GM12878 (cell line): ENCODE data around the gene IL27RA. TPM values are rescaled to one million over a fixed set of nuclear protein-coding genes. Genes with fewer than 3 reads are reported as not detected.

Experiments
- ATAC-seq: fragments of 200-7000 bp; cut with Tn5 transposase; 3 replicates; pipeline ENCODE4 v1.9.1; 2020; ENCODE audit warnings: mild to moderate bottlenecking, moderate library complexity
- BruUV-seq: library from RNA; stranded (reverse); fragments of 400-500 nt; replicated peaks from 2 replicates; lab custom pipeline; 2021; lab: Mats Ljungman, UMichigan
- CTCF ChIA-PET: fragments of 300-600 bp; sonication (Branson Sonifier 250); formaldehyde crosslinking; extraction: SDS; loops from one replicate; lab custom pipeline; 2021; ENCODE audit warnings: inconsistent platforms; lab: Yijun Ruan, JAX
- POLR2A ChIA-PET: fragments of 350-600 bp; formaldehyde crosslinking; extraction: SDS; loops from one replicate; lab custom pipeline; 2021; ENCODE audit warnings: inconsistent platforms; lab: Charles Lee
- RAD21 ChIA-PET: fragments of 300-600 bp; sonication (Branson Sonifier 250); formaldehyde crosslinking; loops from one replicate; lab custom pipeline; 2023; ENCODE audit warnings: antibody characterized with exemption; ENCODE audit not compliant: unreplicated experiment; lab: Charles Lee
- SMC1A ChIA-PET: fragments of 300-600 bp; sonication (Branson Sonifier 250); formaldehyde crosslinking; loops from one replicate; lab custom pipeline; 2023; ENCODE audit not compliant: unreplicated experiment, uncharacterized antibody; lab: Charles Lee
- DNase-seq: peaks from one replicate; pipeline ENCODE4 v3.0.0-alpha.2; 2011; ENCODE audit warnings: low read depth, low spot score
- FAIRE-seq: peaks from 3 replicates; lab custom pipeline; 2011; peaks lifted over from hg19 to GRCh38; lab: Jason Lieb, UNC
- H2AFZ ChIP-seq: 2 replicates; pipeline ENCODE4 v1.6.0; 2011; ENCODE audit warnings: low read depth, low read length, control low read depth; ENCODE audit not compliant: control insufficient read depth
- H3K27ac ChIP-seq: 2 replicates; pipeline ENCODE4 v1.5.1; 2011; ENCODE audit warnings: control low read depth; ENCODE audit not compliant: control insufficient read depth, insufficient read depth
- H3K27me3 ChIP-seq, 2 experiments: replicated peaks in 1 of 2; 2 replicates each; pipeline versions ENCODE4 v1.6.0 to v1.6.1; 2011; ENCODE audit warnings: low read length in 1 of 2; ENCODE audit not compliant: control insufficient read depth in 2 of 2, insufficient read depth in 2 of 2
- H3K36me3 ChIP-seq, 2 experiments: 2 replicates each; pipeline ENCODE4 v1.5.1; 2011; ENCODE audit warnings: low read length in 1 of 2; ENCODE audit not compliant: control insufficient read depth in 2 of 2, insufficient read depth in 2 of 2
- H3K4me1 ChIP-seq: 2 replicates; pipeline ENCODE4 v1.6.1; 2011; ENCODE audit warnings: mild to moderate bottlenecking, low read length, moderate library complexity, mixed read lengths; ENCODE audit not compliant: control insufficient read depth, insufficient read depth
- H3K4me2 ChIP-seq: 2 replicates; pipeline ENCODE4 v1.6.0; 2011; ENCODE audit warnings: control low read depth; ENCODE audit not compliant: control insufficient read depth, insufficient read depth
- H3K4me3 ChIP-seq: fragments of 200-600 bp; sonication (generic); 2 replicates; pipeline ENCODE4 v1.5.1; 2016
- H3K79me2 ChIP-seq: 2 replicates; pipeline ENCODE4 v1.6.0; 2011; ENCODE audit warnings: low read length; ENCODE audit not compliant: control insufficient read depth, insufficient read depth
- H3K9ac ChIP-seq: 2 replicates; pipeline ENCODE4 v1.8.0; 2011; ENCODE audit warnings: low read length, control low read depth, mixed read lengths; ENCODE audit not compliant: control insufficient read depth, insufficient read depth
- H3K9me3 ChIP-seq: replicated peaks from 3 replicates; pipeline ENCODE4 v1.5.1; 2011; ENCODE audit warnings: mild to moderate bottlenecking, low read length; ENCODE audit not compliant: control insufficient read depth, insufficient read depth
- H4K20me1 ChIP-seq: 2 replicates; pipeline ENCODE4 v1.6.0; 2011; ENCODE audit not compliant: control insufficient read depth, insufficient read depth
- ASH2L ChIP-seq: fragments of 300-600, 200-600 bp; sonication (generic); IDR thresholded peaks from 2 replicates; pipeline ENCODE4 v1.6.1; 2017; ENCODE audit warnings: low read depth, mild to moderate bottlenecking, borderline replicate concordance
- BACH1 ChIP-seq: fragments of 450-650 bp; IDR thresholded peaks from 2 replicates; pipeline ENCODE4 v1.6.1; 2017; ENCODE audit warnings: mild to moderate bottlenecking, borderline replicate concordance
- BHLHE40 ChIP-seq, 2 experiments: fragments of 450-650 bp in 1 of 2; IDR thresholded peaks; 2 replicates each; pipeline ENCODE4 v1.6.1; 2011 to 2017; ENCODE audit warnings: low read depth in 2 of 2, borderline replicate concordance in 1 of 2, improper control_type of control experiment in 1 of 2, low read length in 1 of 2, mild to moderate bottlenecking in 1 of 2
- CBX3 ChIP-seq: fragments of 200-600 bp; sonication (generic); IDR thresholded peaks from 2 replicates; pipeline ENCODE4 v1.6.1; 2016; ENCODE audit warnings: low read depth, borderline replicate concordance
- DPF2 ChIP-seq: fragments of 450-650 bp; IDR thresholded peaks from 2 replicates; pipeline ENCODE4 v1.6.1; 2017; ENCODE audit warnings: mild to moderate bottlenecking
- GABPA ChIP-seq: IDR thresholded peaks from 2 replicates; pipeline ENCODE4 v1.6.1; 2014; ENCODE audit warnings: antibody characterized with exemption, low read depth, mild to moderate bottlenecking, inconsistent platforms
- JUND ChIP-seq: IDR thresholded peaks from 2 replicates; pipeline ENCODE4 v1.6.1; 2012; ENCODE audit warnings: low read depth, mild to moderate bottlenecking, low read length, improper control_type of control experiment, moderate library complexity
- MXI1 ChIP-seq: fragments of 150-350 bp; IDR thresholded peaks from 2 replicates; pipeline ENCODE4 v1.6.1; 2011; ENCODE audit warnings: low read depth, mild to moderate bottlenecking, inconsistent platforms, low read length, improper control_type of control experiment
- NFIC ChIP-seq: IDR thresholded peaks from 2 replicates; pipeline ENCODE4 v1.6.1; 2012; ENCODE audit warnings: low read depth, mild to moderate bottlenecking, inconsistent platforms, low read length, moderate library complexity
- RAD51 ChIP-seq: fragments of 450-650 bp; IDR thresholded peaks from 2 replicates; pipeline ENCODE4 v1.6.1; 2016; ENCODE audit warnings: moderate library complexity, mild to moderate bottlenecking, inconsistent platforms
- RB1 ChIP-seq: fragments of 450-650 bp; formaldehyde crosslinking; IDR thresholded peaks from 2 replicates; pipeline ENCODE4 v1.6.1; 2017; ENCODE audit warnings: mild to moderate bottlenecking, borderline replicate concordance
- RELA ChIP-seq: fragments of 450-650 bp; IDR thresholded peaks from 2 replicates; pipeline ENCODE4 v1.8.0; 2014; ENCODE audit warnings: borderline replicate concordance; ENCODE audit not compliant: partially characterized antibody
- RUNX3 ChIP-seq: IDR thresholded peaks from 2 replicates; pipeline ENCODE4 v1.6.1; 2012; ENCODE audit warnings: low read length, inconsistent platforms
- SMAD5 ChIP-seq: IDR thresholded peaks from 2 replicates; pipeline ENCODE4 v1.6.1; 2016; ENCODE audit warnings: antibody characterized with exemption, low read depth
- SRF ChIP-seq, 2 experiments: IDR thresholded peaks; 2 replicates each; pipeline ENCODE4 v1.6.1; 2011; ENCODE audit warnings: low read depth in 2 of 2, low read length in 2 of 2, mild to moderate bottlenecking in 1 of 2, moderate library complexity in 1 of 2
- ZNF24 ChIP-seq: fragments of 450-650 bp; IDR thresholded peaks from 2 replicates; pipeline ENCODE4 v1.6.1; 2017; ENCODE audit warnings: antibody characterized with exemption, mild to moderate bottlenecking
- WGBS: methylation state at CpG from one replicate; pipeline ENCODE4 v1.1.6; 2016; ENCODE audit warnings: low lambda C conversion rate; ENCODE audit not compliant: insufficient replicate concordance, insufficient coverage; ENCODE audit errors: missing lambda C conversion rate; 5-methylcytosine and 5-hydroxymethylcytosine counted together
- in situ Hi-C: fragments of 300-500 bp; cut with MboI; formaldehyde crosslinking; loops from 9 replicates; pipeline ENCODE4 v1.14.3; 2018; ENCODE audit warnings: mixed read lengths
- intact Hi-C: fragments of 100-400 bp; cut with micrococcal nuclease; formaldehyde crosslinking; loops from one replicate; pipeline ENCODE4 v1.14.2; 2022; ENCODE audit not compliant: unreplicated experiment
- polyA plus RNA-seq, 11 experiments: library from polyadenylated mRNA; depleted of rRNA in 4 of 11; unstranded in 6 of 11; stranded (reverse) in 5 of 11; fragments of >200 nt; fragmentation: Nextera tagmentation in 4 of 11; fragmentation: Illumina TruSeq in 1 of 11; extraction: Ambion mirVana in 4 of 11; extraction: Trizol in 1 of 11; gene quantifications; 1 replicate in 1 of 11; 2 replicates in 10 of 11; pipeline versions ENCODE4 v1.2.1 to v1.2.3, GENCODE V29; 2011 to 2016; ENCODE audit warnings: inconsistent platforms in 2 of 11, missing spikeins in 2 of 11, low read depth in 1 of 11
- total RNA-seq, 4 experiments: library from RNA; depleted of rRNA in 3 of 4; stranded (reverse); fragments of >200 nt in 3 of 4; fragmentation: Illumina TruSeq in 1 of 4; extraction: Trizol in 1 of 4; gene quantifications; 2 replicates each; pipeline versions ENCODE4 v1.2.1 to v1.2.3, GENCODE V29; 2013 to 2021
- TF ChIP-seq, protein P1 (sequence below): fragments of 450-650 bp; IDR thresholded peaks from 2 replicates; pipeline ENCODE4 v1.6.1; 2017; ENCODE audit warnings: borderline replicate concordance
- TF ChIP-seq, protein P2 (sequence below): fragments of 450-650 bp; IDR thresholded peaks from 2 replicates; pipeline ENCODE4 v1.6.1; 2017; ENCODE audit warnings: antibody characterized with exemption, mild to moderate bottlenecking, moderate library complexity

The IL27RA gene
- total and polyA plus RNA-seq, 10 of the 15 experiments (the other 5 are each of a cell fraction or from before 2014, with no cell fraction given) = 8.4 to 63.5 (median 41.2) TPM

DNA sequence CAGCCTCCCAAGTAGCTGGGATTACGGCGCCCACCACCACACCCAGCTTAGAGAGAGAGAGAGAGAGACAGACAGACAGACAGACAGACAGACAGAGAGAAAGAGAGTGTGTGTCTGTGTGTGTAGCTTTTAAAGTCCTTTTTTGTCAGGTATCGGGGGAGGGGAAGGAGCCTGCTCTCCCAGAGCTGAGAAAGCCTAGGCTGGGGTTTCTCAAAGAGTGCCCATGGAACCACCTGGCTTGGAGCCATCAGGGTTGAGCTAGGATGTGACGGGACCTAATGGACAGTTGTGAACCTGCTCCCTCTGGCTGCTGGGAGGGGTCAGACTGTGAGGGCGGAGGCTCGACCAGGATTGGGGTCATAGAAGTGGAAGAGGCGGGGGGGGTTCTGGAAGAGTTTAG lies 42.1 kb upstream of the IL27RA start:
- Histone ChIP-seq H3K4me1 (peaks cover 27% of the 10 kb centered on the region), H3K4me2 (no peak overlapping the region), H4K20me1 (no peaks in the 10 kb centered on the region), H3K36me3 (peaks cover 0 to 3% of the 10 kb centered on the region in 2 experiments; a peak in 3 of 4 replicates), H3K9me3 (no peaks in the 10 kb centered on the region), H3K27ac (no peak overlapping the region), H3K27me3 (no peaks in the 10 kb centered on the region), H3K9ac (no peak overlapping the region), H3K79me2 (no peaks in the 10 kb centered on the region), H3K4me3 (no peak overlapping the region), H2AFZ (no peak overlapping the region)
- POLR2A ChIA-PET = interaction anchor here (0.7 to 6.5 kb wide), 3 partner anchors 9 to 42 kb away, joined by 3 to 49 read pairs (median 3); partner anchors contain the start of genes IL27RA and RFX1
- FAIRE-seq (no peak), DNase-seq (no peak), ATAC-seq (no peak)
- in situ Hi-C loops (no loop called here), intact Hi-C loops (loop anchor here (5.0 to 10.0 kb wide), 2 partner anchors 37 to 45 kb away; partner anchors contain the start of genes DCAF15 and IL27RA)
- SMC1A ChIA-PET = interaction anchor here (0.6 to 1.3 kb wide), 2 partner anchors 11 to 22 kb away, joined by 3 read pairs; no protein-coding TSS in a partner anchor
- CTCF ChIA-PET = interaction anchor here (1.1 kb wide), 1 partner anchor 53 kb away, joined by 3 read pairs; no protein-coding TSS in a partner anchor
- RAD21 ChIA-PET = no interaction called here
- WGBS = 96% methylated on average over 7 of the region's 7 CpGs
- no TSS peak for BruUV-seq
- no peak for TF ChIP-seq GABPA
- no peak for TF ChIP-seq CBX3
- no peak for TF ChIP-seq MXI1
- TF ChIP-seq RELA = no peak
- TF ChIP-seq ASH2L = no peak
- TF ChIP-seq BHLHE40 (IDR thresholded peaks at IDR 0.05; ENCODE audit: borderline replicate concordance in 1 of 2, low read depth in 2 of 2, low read length in 1 of 2) = no peak
- no peak for TF ChIP-seq JUND
- TF ChIP-seq ZNF24 = no peak
- TF ChIP-seq RB1 = no peak
- no peak for TF ChIP-seq SRF (IDR thresholded peaks at IDR 0.05; ENCODE audit: low read depth in 2 of 2, low read length in 2 of 2)
- TF ChIP-seq RAD51 = no peak
- no peak for TF ChIP-seq NFIC
- TF ChIP-seq, protein P1, sequence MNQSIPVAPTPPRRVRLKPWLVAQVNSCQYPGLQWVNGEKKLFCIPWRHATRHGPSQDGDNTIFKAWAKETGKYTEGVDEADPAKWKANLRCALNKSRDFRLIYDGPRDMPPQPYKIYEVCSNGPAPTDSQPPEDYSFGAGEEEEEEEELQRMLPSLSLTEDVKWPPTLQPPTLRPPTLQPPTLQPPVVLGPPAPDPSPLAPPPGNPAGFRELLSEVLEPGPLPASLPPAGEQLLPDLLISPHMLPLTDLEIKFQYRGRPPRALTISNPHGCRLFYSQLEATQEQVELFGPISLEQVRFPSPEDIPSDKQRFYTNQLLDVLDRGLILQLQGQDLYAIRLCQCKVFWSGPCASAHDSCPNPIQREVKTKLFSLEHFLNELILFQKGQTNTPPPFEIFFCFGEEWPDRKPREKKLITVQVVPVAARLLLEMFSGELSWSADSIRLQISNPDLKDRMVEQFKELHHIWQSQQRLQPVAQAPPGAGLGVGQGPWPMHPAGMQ = no peak
- TF ChIP-seq BACH1 = no peak
- TF ChIP-seq, protein P2, sequence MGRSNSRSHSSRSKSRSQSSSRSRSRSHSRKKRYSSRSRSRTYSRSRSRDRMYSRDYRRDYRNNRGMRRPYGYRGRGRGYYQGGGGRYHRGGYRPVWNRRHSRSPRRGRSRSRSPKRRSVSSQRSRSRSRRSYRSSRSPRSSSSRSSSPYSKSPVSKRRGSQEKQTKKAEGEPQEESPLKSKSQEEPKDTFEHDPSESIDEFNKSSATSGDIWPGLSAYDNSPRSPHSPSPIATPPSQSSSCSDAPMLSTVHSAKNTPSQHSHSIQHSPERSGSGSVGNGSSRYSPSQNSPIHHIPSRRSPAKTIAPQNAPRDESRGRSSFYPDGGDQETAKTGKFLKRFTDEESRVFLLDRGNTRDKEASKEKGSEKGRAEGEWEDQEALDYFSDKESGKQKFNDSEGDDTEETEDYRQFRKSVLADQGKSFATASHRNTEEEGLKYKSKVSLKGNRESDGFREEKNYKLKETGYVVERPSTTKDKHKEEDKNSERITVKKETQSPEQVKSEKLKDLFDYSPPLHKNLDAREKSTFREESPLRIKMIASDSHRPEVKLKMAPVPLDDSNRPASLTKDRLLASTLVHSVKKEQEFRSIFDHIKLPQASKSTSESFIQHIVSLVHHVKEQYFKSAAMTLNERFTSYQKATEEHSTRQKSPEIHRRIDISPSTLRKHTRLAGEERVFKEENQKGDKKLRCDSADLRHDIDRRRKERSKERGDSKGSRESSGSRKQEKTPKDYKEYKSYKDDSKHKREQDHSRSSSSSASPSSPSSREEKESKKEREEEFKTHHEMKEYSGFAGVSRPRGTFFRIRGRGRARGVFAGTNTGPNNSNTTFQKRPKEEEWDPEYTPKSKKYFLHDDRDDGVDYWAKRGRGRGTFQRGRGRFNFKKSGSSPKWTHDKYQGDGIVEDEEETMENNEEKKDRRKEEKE = no peak
- no peak for TF ChIP-seq SMAD5
- no peak for TF ChIP-seq RUNX3
- no peak for TF ChIP-seq DPF2
